Gastrocnemius medialis (tissue), 4 donors: ENCODE data around the gene MTCL1.

Experiments used
- POLR2A ChIP-seq, 2 donors: fragments of 450-650 bp; IDR thresholded peaks; one replicate each; pipeline ENCODE4 v1.6.1; 2017; ENCODE audit warnings: antibody characterized with exemption in 2 of 2, mild to moderate bottlenecking in 2 of 2, moderate library complexity in 2 of 2
- TF ChIP-seq, protein P1 (sequence below), 5 experiments: fragments of 450-650 bp in 3 of 5; fragments of 200-600 bp in 2 of 5; sonication (generic) in 2 of 5; IDR thresholded peaks in 4 of 5; conservative IDR thresholded peaks in 1 of 5; 1 replicate in 4 of 5; 2 replicates in 1 of 5; pipeline ENCODE4 v1.5.1; 2016 to 2019; ENCODE audit warnings: antibody characterized with exemption in 5 of 5, mild to moderate bottlenecking in 3 of 5, moderate library complexity in 3 of 5

DNA sequence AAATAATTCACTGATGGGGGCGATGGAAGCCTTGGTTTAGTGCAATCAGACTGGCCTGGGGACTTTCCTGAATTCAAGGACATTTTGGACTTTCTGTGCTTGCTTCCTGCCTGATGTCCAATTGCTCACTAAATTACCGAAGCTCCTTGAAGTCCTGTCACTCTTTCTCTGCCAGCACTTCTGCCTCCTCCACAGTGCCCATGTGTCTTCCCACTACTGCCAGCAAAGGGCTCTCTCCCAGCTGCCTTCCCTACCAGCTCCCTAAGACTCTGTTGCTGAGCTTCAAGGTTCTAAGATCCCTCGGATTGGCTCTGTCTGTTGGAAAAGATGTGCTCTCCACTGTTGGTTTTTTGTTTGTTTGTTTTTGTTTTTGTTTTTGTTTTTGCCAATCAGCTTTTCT lies 158.1 kb downstream of the MTCL1 start:
- TF ChIP-seq, protein P1, sequence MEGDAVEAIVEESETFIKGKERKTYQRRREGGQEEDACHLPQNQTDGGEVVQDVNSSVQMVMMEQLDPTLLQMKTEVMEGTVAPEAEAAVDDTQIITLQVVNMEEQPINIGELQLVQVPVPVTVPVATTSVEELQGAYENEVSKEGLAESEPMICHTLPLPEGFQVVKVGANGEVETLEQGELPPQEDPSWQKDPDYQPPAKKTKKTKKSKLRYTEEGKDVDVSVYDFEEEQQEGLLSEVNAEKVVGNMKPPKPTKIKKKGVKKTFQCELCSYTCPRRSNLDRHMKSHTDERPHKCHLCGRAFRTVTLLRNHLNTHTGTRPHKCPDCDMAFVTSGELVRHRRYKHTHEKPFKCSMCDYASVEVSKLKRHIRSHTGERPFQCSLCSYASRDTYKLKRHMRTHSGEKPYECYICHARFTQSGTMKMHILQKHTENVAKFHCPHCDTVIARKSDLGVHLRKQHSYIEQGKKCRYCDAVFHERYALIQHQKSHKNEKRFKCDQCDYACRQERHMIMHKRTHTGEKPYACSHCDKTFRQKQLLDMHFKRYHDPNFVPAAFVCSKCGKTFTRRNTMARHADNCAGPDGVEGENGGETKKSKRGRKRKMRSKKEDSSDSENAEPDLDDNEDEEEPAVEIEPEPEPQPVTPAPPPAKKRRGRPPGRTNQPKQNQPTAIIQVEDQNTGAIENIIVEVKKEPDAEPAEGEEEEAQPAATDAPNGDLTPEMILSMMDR (IDR thresholded peaks at IDR 0.05 in 4 of 5, conservative IDR thresholded peaks at IDR 0.05 in 1 of 5): no peak
- no peak for TF ChIP-seq POLR2A (IDR thresholded peaks at IDR 0.05)
